Stomach (tissue), 4 donors: Measurements from ENCODE around the gene NSD2.
"Not testable (repeated sequence)": the region's sequence is repeated elsewhere in the genome, so short reads cannot be mapped to it uniquely, and the experiment has no call there.

Source experiments
- CTCF ChIP-seq, 7 experiments: fragments of 450-650 bp in 4 of 7; fragments of 200-600 bp in 3 of 7; sonication (generic) in 3 of 7; IDR thresholded peaks; one replicate each; pipeline ENCODE4 v1.5.1; 2016 to 2019; ENCODE audit warnings: antibody characterized with exemption in 7 of 7, control low read depth in 2 of 7, mild to moderate bottlenecking in 1 of 7
- POLR2A ChIP-seq, 4 donors: fragments of 450-650 bp; IDR thresholded peaks; one replicate each; pipeline ENCODE4 v1.6.1; 2016; ENCODE audit warnings: antibody characterized with exemption in 4 of 4, control low read depth in 2 of 4, mild to moderate bottlenecking in 1 of 4, moderate library complexity in 1 of 4

GRCh38 chr4:2003361-2003760, 132.2 kb downstream of the NSD2 start:
- TF ChIP-seq CTCF, POLR2A (IDR thresholded peaks at IDR 0.05): not testable (repeated sequence)
